ENCODE measurements around the gene PDE6B.

The PDE6B gene

DNA sequence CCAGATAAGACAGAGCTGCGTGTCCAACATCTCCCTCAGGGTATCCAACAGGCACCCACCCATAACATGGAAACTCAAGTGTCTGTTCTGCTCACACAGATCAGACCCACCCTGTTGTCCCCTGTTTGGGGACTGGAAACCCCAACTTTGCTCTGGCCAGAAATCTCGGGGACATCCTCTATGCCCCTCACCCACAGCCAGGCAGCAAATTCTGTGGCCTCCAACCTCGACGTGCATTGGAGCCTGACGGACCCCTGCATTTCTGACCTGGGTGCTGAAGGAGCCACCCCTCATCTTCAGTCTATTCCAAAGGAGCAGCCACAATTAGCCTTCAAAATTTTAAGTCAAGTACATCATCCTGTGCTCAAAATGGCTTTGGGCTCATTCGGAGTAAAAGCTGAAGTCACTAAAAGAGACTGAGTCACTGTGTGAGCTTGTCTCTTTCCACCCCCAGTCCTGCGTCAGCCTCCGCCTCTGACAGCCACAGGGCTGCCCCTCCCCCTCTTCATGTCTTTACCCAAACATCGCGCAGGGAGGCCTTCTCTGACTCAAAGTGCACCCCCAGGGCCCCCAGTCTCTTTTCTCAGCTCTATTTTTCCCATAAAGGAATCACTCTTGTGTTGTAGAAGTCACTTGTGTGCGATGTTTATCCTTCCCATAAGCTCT, 24.4 kb upstream of the PDE6B start:
- in situ Hi-C loops (cut with MboI; ENCODE audit: low sequenced_read_pairs) = no loop called here

- in situ Hi-C loops (cut with MboI; ENCODE audit: low sequenced_read_pairs) = no loop called here
Measured at GRCh38 chr4:601612-602558, 23.5 kb upstream of the PDE6B start.

DNA sequence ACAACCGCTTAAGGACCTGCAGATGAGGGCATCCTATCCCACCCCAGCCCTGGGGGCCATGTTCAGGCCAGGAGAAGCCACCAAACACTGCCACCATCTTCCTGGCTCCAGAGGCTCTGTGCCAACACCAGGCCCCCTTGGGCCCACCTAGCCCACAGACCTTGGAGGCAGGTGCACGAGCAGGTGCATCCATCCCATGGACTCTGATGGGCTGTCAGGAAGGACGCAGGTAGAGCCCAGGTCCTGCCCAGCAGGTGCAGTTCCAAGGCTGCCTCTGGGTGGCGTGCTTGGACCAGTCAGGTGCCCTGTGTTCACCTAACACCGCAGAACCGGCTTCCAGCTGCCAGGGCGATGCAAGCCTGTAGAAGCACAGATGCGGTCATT, 22.8 kb upstream of the PDE6B start:
- in situ Hi-C loops (cut with MboI; ENCODE audit: low sequenced_read_pairs) = no loop called here

GRCh38 chr4:604131-604530, 21.2 kb upstream of the PDE6B start:
- in situ Hi-C loops (cut with MboI; ENCODE audit: low sequenced_read_pairs) = no loop called here

GRCh38 chr4:605702-606425, 19.5 kb upstream of the PDE6B start:
- in situ Hi-C loops (cut with MboI; ENCODE audit: low sequenced_read_pairs) = no loop called here

DNA sequence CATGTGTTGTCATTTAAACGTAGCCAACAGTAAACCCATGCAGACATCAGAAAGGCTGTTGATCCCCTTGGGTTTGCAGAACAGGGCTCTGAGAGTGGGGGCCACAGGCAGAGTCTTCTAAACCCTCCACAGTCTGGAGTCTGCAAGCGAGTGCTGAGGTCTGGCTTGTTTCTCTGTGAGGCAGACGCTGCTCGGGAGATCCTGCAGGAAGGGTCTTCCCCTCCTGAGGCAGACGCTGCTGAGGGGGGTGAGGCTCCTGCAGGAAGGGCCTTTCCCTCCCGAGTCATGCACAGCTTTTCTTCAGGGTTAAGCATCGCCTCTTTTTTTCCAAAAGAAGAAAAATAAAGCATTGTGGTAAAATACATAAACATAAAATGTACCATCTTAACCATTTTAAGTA, 17.1 kb upstream of the PDE6B start:
- in situ Hi-C loops (cut with MboI; ENCODE audit: low sequenced_read_pairs) = no loop called here

DNA sequence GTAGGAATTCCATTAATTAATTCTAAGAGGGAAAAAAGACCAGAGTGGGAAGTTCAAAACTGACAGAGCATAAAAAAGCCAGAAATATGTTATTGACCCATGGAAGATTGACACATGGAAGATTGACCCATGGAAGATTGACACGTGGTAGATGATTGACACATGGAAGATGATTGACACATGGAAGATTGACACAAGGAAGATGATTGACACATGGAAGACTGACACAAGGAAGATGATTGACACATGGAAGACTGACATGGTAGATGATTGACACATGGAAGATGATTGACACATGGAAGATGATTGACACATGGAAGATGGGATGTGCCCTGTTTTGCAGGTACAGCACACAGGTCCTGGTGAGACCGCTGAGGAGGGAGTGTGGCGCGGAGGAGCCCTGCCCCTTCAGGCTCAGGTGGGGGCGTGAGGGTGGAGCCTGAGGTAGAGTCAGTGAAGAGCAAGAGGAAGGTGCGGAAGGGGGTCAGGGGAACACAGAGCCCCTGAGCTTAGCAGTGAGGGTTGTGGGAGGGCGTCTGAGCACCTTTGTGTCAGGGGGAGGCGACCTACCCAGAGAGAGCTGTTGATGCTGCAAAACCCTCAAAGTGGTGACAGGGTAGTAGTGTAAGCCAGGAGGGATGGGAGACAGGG, 15.8 kb upstream of the PDE6B start:
- in situ Hi-C loops (cut with MboI; ENCODE audit: low sequenced_read_pairs) = no loop called here

DNA sequence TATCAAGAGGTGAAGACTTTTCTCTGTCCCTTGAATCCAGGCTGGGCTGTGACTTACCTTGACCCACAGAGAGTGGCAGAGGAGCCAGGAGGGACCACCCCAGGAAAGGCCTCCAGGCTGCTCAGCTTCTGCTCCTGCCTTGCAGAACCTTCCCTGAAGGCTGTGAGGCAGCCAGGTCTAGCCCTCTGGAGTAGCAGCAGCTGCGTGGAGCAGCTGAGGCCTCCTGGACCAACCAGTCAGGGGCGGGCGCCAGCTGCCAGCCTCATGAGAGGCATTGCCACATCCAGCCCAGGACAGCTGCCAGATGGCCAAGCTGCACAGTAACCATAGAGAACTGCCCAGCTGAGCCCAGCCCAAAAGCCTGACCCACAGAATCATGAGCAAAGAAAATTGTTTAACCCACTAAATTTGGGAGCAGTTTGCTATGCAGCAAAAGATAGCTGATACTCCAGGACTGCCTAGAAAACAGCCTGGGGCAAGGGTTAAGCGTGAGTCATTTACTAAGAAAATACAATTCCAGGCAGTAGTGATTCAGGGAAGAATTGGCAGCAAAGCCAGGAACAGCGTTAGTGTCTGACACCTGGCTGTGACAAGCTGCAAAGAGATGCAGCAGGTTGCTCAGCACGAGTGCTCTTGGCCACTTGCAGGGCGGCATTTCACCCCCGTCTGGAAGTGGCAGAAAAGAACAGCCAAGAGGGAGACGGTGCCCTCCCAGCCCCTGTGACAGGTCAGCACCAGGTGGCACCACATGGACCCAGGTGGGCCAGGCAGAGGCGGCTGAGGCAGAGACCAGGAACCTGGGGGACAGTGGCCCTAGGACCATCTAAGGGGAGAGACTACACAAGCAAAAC, 14.7 kb upstream of the PDE6B start:
- in situ Hi-C loops (cut with MboI; ENCODE audit: low sequenced_read_pairs) = no loop called here

DNA sequence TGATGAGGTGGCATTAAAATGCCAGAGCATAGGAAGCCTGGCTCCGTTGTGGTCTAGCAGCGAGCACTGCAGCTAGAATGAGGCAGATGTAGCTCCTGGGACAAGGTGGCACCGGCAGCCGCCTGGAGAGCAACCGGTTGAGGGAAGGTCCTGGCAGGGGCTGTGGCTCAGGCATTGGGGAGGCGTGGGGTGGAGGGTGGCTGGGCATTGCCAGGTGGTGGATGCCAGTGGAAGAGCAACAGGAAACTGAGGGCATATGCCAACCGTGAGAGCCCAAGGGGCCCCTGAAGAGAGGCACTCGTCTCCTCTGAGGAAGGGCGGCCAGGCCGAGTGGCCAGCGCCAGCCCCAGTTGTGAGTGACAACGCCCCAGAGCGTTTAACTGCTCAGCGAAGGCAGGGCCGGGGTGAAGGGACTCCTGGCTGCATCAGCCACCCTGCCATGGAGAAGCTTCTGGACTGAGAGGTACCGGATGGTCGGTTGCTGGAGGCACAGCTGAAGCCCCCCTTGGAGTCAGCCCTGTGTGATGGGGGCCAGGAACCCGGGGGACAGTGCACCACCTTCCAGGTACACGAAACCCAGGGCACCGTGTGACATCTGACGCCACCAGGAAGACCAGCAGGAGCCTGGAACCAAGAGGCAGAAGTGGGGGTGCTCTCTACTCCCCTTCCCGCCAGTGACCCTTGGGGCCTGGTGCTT, 13.2 kb upstream of the PDE6B start:
- in situ Hi-C loops (cut with MboI; ENCODE audit: low sequenced_read_pairs) = no loop called here

- in situ Hi-C loops (cut with MboI; ENCODE audit: low sequenced_read_pairs) = no loop called here
Measured at GRCh38 chr4:612749-613125, 12.6 kb upstream of the PDE6B start.

- in situ Hi-C loops (cut with MboI; ENCODE audit: low sequenced_read_pairs) = no loop called here
Measured at GRCh38 chr4:613126-613525, 12.2 kb upstream of the PDE6B start.

- in situ Hi-C loops (cut with MboI; ENCODE audit: low sequenced_read_pairs) = no loop called here
Measured at GRCh38 chr4:616091-616490, 9.3 kb upstream of the PDE6B start.

DNA sequence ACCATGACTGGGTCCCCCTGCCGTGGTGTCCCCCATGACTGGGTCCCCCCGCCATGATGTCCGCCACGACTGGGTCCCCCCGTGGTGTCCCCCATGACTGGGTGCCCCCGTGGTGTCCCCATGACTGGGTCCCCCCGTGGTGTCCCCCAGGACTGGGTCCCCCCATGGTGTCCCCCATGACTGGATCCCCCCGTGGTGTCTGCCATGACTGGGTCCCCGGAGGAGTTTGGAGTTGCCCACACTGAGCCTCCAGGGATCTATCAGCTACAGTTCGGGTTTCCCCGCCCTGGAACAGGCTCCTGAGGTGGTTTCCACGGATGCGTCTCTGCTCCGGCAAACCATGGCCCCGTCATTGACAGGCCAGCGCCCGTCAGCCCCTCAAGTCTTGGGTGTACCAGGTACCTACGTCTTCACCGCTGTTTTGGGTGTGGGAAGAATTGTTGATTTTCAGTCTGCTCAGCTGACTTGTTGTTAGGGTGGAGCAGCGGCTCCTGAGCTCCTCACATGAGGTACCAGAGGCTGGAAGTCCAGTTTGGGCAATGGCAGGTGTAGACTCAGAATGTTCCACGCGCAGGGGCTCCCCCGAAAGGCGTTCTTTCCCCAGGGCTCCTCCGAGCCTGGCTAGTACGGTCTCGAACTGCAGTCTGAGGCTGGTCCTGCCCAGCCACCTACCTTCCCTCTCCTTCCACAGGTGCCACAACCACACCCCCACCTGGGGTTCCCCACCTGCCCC, 8.3 kb upstream of the PDE6B start:
- in situ Hi-C loops (cut with MboI; ENCODE audit: low sequenced_read_pairs) = no loop called here

- in situ Hi-C loops (cut with MboI; ENCODE audit: low sequenced_read_pairs) = no loop called here
Measured at GRCh38 chr4:617644-618641, 7.4 kb upstream of the PDE6B start.

DNA sequence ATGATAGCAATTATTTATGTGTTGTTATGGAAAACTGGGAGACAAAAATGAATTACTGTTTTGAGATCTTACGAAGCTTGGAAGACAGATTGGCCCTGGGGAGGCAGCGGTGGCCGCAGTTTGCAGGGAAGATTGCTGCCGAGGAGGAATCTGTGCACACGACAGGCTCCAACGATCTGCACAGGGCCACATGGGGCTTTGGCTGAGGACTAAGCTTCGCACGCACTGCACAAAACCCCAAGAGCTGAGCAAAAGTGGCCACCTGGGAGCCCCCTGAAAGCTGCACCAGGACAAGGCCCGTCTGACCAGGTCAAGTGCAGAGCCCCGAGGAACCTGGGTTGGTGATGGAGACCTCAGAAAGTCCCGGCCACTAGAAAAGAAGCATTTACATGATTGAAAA, 5.2 kb upstream of the PDE6B start:
- in situ Hi-C loops (cut with MboI; ENCODE audit: low sequenced_read_pairs) = no loop called here

- in situ Hi-C loops (cut with MboI; ENCODE audit: low sequenced_read_pairs) = no loop called here
Measured at GRCh38 chr4:620851-621261, 4.5 kb upstream of the PDE6B start.

- in situ Hi-C loops (cut with MboI; ENCODE audit: low sequenced_read_pairs) = no loop called here
Measured at GRCh38 chr4:621296-622070, 3.9 kb upstream of the PDE6B start.

Data from HL-60/S4 treated with retinoic acid at 250 ng/mL for 4 days and 3 days (cell line).